GM12891 (cell line): ENCODE measurements around the gene PSG6.

Experiments
- POLR2A ChIP-seq: IDR thresholded peaks from 2 replicates; pipeline ENCODE4 v1.6.1; 2011; ENCODE audit warnings: low read depth, low read length, control low read depth
- POLR2AphosphoS5 ChIP-seq: IDR thresholded peaks from 2 replicates; pipeline ENCODE4 v1.6.1; 2011; ENCODE audit warnings: low read depth, low read length, control low read depth

- TF ChIP-seq POLR2AphosphoS5 (no peak), POLR2A (no peak)
Measured at GRCh38 chr19:42857544-42857867, 60.2 kb downstream of the PSG6 start.
